Measurements from ENCODE around the gene HEATR5A.
"Not testable (repeated sequence)": the region's sequence is repeated elsewhere in the genome, so short reads cannot be mapped to it uniquely, and the experiment has no call there.

Gene HEATR5A

DNA sequence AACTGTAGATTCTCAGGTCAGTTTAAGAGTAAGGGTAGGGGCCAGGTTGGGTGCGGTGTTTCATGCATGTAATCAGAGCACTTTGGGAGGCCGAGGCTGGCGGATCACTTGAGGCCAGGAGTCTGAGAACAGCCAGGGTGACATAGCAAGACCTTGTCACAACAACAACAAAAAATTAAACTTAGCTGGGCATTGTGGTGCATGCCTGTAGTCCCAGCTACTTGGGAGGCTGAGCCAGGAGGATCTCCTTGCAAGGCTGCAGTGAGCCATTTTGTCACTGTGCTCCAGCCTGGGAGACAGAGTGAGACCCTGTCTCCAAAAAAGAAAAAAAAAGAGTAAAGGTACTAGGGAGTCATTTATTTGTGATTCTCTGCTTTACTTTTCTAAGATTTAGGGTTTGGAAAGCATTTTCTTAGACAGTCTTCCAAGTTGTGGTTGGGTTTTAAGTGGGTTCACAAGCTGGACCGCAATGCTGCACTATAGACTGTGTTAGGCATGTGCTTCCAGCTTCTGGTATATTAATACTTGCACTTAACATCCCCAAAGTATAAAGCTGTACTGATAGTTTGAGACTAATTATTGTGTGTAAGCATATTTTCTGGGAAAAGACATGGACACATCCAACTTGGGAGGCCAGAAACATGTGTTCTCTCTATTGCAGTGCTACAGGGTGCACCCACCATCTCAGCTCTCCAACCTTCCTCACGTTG is 163.7 kb downstream of the HEATR5A start:
- no peak for DNase-seq

DNA sequence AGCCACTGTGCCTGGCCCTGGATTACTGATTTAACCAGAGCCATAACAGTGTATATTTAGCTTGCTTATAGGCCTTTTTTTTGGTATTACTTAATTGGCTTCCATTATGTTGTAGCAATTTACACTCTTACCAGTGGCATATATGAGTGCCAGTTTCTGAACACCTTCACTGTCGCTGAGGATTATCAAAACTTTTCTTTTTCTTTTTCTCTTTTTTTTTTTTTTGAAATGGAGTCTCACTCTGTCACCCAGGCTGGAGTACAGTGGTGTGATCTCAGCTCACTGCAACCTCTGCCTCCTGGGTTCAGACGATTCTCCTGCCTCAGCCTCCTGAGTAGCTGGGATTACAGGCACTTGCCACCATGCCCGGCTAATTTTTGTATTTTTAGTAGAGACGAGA is 164.4 kb downstream of the HEATR5A start:
- not testable (repeated sequence) for DNase-seq

DNA sequence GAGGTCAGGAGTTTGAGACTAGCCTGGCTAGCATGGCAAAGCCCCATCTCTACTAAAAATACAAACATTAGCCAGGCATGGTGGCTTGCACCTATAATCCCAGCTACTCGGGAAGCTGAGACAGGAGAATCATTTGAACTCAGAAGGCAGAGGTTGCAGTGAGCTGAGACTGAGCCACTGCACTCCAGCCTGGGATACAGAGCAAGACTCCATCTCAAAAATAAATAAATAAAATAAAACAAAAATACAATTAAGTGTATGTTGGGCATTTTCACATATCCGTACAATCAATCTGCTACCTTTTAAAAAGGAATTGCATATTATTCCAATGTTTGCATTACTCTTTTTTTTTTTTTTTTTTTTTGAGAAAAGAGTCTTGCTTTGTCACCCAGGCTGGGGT is 165.1 kb downstream of the HEATR5A start:
- no peak for DNase-seq

DNA sequence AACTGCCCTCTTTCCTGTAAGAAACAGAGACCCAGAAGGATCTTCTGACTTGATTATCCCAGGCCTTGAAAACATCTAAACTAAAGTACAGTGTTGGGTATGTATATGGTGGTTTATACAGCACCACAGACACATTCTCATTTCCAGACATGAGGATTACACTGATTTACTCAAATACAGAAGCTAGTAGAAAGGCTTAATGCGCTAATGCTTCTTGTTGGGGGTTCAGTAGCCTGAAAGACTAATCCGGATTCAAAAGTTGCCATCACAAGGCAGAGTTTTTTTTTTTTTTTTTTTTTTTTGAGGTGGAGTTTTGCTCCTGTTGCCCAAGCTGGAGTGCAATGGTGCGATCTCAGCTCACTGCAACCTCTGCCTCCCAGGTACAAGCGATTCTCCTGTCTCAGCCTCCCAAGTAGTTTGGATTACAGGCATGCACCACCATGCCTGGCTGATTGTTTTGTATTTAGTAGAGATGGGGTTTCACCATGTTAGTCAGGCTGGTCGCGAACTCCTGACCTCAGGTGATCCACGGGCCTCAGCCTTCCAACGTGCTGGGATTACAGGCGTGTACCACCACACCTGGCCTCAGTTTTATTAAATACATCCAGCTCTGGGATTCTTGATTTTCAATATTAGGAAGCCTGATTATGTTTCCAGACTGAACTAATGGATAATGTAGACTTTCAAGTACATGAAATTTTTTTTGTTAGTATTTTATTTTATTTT is 166.4 kb downstream of the HEATR5A start:
- DNase-seq = no peak

DNA sequence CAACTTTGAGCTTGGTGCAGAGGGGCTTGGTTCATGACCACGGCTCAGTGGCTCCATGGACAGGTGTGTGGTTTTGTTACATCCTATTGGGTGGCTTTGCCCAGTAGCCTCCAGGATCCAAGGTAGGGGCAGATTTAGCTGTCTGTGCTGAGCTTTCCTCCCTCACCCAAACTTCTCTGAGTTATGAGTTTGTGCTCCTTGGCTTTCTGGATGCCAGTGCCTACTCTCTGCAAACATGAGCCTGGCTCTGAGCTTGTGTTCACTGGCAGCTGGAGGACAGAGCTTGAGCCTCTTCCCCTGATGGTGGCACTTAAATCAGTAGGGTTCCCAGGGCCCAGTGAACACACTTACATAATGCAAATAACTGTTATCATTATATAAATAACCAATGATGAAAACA is 167.5 kb downstream of the HEATR5A start:
- DNase-seq = no peak

DNA sequence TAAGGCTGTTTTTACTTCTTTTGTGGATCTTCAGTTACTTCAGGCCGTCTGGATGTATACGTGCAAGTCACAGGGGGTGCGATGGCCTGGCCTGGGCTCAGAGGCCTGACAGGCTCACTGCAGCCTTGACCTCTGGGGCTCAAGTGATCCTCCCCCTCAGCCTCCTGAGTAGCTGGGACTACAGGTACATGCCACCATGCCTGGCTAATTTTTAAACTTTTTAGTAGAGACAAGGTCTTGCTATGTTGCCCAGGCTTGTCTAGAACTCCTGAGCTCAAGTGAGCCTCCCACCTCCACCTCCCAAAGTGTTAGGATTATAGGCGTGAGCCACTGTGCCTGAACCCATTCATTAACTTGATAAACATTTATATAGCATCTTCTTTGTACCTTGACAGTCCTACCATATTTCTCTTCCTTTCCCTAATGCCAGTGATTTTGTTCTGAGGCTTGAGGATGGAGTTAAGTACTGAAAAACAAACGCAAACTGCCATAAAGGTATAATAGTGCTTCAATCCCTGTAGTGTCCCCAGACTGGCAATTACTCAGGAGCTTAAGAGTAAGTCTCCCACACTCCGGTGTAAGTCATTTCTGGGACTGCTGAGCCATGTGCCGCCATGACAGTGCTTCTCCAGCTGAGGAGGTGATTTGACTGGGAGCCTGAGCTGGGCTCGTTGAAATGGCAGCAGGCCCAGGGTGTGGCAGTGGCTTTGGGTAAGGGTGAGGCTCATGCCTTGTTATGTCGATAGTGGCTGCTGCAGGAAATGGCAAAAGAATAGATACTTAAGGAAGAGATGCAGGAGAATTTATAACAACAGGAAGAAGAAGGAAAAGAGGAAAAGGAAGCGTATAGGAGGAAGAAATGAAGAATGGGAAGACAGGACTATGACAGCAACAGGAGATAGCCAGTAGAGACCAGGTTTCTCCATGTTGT is 169.1 kb downstream of the HEATR5A start:
- no peak for DNase-seq

DNA sequence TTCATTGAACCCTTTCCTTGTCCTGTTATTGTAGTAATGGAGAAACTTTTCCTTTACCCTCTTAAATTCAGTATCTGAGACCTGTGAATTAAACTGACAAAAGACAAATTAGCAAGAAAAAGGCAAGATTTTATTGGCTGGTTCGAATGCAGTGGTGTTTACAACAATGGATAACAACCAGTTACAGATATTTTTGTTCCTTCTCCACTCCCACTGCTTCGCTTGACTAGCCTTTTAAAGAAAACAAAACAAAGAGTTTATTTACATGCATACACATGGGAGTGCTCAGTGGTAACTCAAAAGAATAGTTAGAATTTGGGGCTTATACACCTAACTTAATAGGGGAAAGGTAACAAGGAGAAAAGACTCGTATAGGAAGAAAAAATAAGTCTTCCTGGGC is 175.7 kb downstream of the HEATR5A start:
- DNase-seq = no peak

DNA sequence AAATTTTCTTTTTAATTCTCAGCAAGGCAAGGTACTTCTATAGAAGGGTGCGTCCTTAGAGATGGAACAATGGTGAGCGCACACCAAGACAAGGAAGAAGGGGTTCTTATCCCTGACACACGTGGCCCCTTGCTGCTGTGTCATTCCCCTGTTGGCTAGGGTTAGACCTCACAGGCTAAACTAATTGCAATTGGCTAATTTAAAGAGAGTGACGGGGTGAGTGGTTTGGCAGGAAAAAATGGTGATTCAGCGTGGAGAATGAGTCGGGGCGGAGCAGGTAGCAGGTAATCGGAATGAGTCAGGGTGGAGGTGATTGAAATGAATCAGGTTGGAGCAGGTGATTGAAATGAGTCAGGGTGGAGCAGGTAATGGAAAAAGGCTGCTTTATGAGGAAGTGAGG is 176.5 kb downstream of the HEATR5A start:
- DNase-seq = no peak

DNA sequence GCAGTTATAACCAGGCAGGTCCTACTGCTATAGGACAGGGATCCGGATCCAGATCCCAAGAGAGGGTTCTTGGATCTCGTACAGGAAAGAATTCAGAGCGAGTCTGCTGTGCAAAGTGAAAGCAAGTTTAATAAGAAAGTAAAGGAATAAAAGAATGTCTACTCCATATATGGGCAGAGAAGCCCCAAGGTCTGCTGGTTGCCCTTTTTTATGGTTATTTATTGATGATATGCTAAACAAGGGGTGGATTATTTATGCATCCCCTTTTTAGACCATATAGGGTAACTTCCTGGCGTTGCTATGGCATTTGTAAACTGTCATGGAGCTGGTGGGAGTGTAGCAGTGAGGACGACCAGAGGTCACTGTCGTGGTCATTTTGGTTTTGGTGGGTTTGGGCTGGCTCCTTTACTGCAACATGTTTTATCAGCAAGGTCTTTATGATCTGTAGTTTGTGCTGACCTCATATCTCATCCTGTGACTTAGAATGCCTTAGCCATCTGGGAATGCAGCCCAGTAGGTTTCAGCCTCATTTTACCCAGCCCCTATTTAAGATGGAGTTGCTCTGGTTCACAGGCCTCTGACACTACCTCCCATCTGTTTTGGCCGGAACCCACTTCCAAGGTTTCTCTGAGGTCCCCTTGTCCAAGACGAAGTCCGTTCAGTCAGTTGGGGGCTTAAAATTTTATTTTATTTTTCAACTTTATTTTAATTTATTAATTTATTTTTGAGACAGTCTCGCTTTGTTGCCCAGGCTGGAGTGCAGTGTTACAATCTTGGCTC is 178.0 kb downstream of the HEATR5A start:
- DNase-seq = not testable (repeated sequence)
